Activated CD8-positive, alpha-beta T cell treated with anti-CD3 and anti-CD28 coated beads for 36 hours (primary cell): ENCODE measurements around the gene ZNF853. TPM values are rescaled to one million over a fixed set of nuclear protein-coding genes. Genes with fewer than 3 reads are reported as not detected.

Source experiments
- ATAC-seq: fragments of 200-7000 bp; cut with Tn5 transposase; one replicate; pipeline ENCODE4 v1.10.0; 2021; ENCODE audit warnings: mild to moderate bottlenecking, moderate library complexity
- CTCF ChIA-PET: fragments of 350-600 bp; sonication (Branson Sonifier 250); formaldehyde crosslinking; loops from one replicate; lab custom pipeline; 2021; ENCODE audit warnings: antibody characterized with exemption; lab: Charles Lee
- POLR2A ChIA-PET: fragments of 350-600 bp; sonication (Branson Sonifier 250); formaldehyde crosslinking; loops from one replicate; lab custom pipeline; 2021; ENCODE audit warnings: antibody characterized with exemption; lab: Charles Lee
- DNase-seq: peaks from one replicate; pipeline ENCODE4 v3.0.0-alpha.2; 2020
- H3K27ac Mint-ChIP-seq: one replicate; pipeline ENCODE4 v1.8.0; 2021; ENCODE audit warnings: mild to moderate bottlenecking, mixed read lengths
- H3K27me3 Mint-ChIP-seq: one replicate; pipeline ENCODE4 v1.8.0; 2021; ENCODE audit warnings: mixed read lengths
- H3K36me3 Mint-ChIP-seq: one replicate; pipeline ENCODE4 v1.8.0; 2021; ENCODE audit warnings: low read depth, mixed read lengths
- H3K4me1 Mint-ChIP-seq: one replicate; pipeline ENCODE4 v1.8.0; 2021; ENCODE audit warnings: low read depth, mixed read lengths
- H3K4me3 Mint-ChIP-seq: one replicate; pipeline ENCODE4 v1.8.0; 2021; ENCODE audit warnings: mild to moderate bottlenecking, moderate library complexity, mixed read lengths
- H3K9me3 Mint-ChIP-seq: one replicate; pipeline ENCODE4 v1.8.0; 2021; ENCODE audit warnings: mixed read lengths
- CTCF ChIP-seq: fragments of 200-600 bp; IDR thresholded peaks from one replicate; pipeline ENCODE4 v1.8.0; 2022; ENCODE audit warnings: antibody characterized with exemption, mild to moderate bottlenecking
- intact Hi-C: fragments of 100-400 bp; cut with micrococcal nuclease; formaldehyde crosslinking; loops from one replicate; pipeline ENCODE4 v1.10.0; 2022
- total RNA-seq, 2 experiments: library from RNA; stranded (reverse); gene quantifications; one replicate each; pipeline ENCODE4 v1.2.3, GENCODE V29; 2021

The ZNF853 gene
- 1 to 10 TPM; 1.3 to 1.8 TPM for total RNA-seq

GRCh38 chr7:6614953-6615722 lies at the start of gene ZNF853:
ZNF853 (plus strand) TSS chr7:6615610; CDS start chr7:6616175, 565 bp downstream.
- TF ChIP-seq CTCF, result no peak
- Mint-ChIP-seq H3K36me3 (no peaks in the 10 kb centered on the region), H3K4me1 (peaks cover 11% of the 10 kb centered on the region), H3K4me3 (peak within 1 kb of the TSS; percentile 73), H3K27ac (peak within 1 kb of the TSS; percentile 24), H3K9me3 (no peaks in the 10 kb centered on the region), H3K27me3 (peaks cover 2% of the 10 kb centered on the region)
- ChIA-PET POLR2A (no interaction called here), CTCF (no interaction called here)
- ATAC-seq (peak; percentile 52), DNase-seq (no peak)
- intact Hi-C loops, result no loop called here

GRCh38 chr7:6565655-6566054 lies 49.8 kb upstream of the ZNF853 start:
- POLR2A ChIA-PET, result no interaction called here

GRCh38 chr7:6567886-6568285 lies 47.5 kb upstream of the ZNF853 start:
- no peaks in the 10 kb centered on the region for H3K4me1 Mint-ChIP-seq
- intact Hi-C loops, result no loop called here
- ChIA-PET CTCF (interaction anchor here (1.7 kb wide), 1 partner anchor 9 kb away, joined by 5 read pairs; no protein-coding TSS in a partner anchor), POLR2A (interaction anchor here (1.3 kb wide), 1 partner anchor 14 kb away, joined by 3 read pairs; no protein-coding TSS in a partner anchor)
- no peak overlapping the region for H3K4me3 Mint-ChIP-seq
- DNase-seq (no peak), ATAC-seq (no peak)
- H3K9me3 Mint-ChIP-seq, result no peaks in the 10 kb centered on the region
- TF ChIP-seq CTCF, result no peak
- no peaks in the 10 kb centered on the region for H3K27me3 Mint-ChIP-seq
- no peaks in the 10 kb centered on the region for H3K36me3 Mint-ChIP-seq
- no peak overlapping the region for H3K27ac Mint-ChIP-seq

More at GRCh38 chr7:6565655-6566054, 49.8 kb upstream of the ZNF853 start:
- Mint-ChIP-seq H3K4me1 (no peaks in the 10 kb centered on the region), H3K9me3 (no peaks in the 10 kb centered on the region), H3K36me3 (no peaks in the 10 kb centered on the region), H3K27me3 (no peaks in the 10 kb centered on the region), H3K4me3 (no peak overlapping the region), H3K27ac (no peak overlapping the region)
- ATAC-seq (no peak), DNase-seq (no peak)
- CTCF ChIA-PET, result interaction anchor here (1.0 kb wide), 1 partner anchor 50 kb away, joined by 3 read pairs; no protein-coding TSS in a partner anchor
- no peak for TF ChIP-seq CTCF
- intact Hi-C loops, result no loop called here

- Mint-ChIP-seq H3K9me3 (no peaks in the 10 kb centered on the region), H3K27me3 (no peaks in the 10 kb centered on the region), H3K4me3 (no peak overlapping the region), H3K27ac (no peak overlapping the region), H3K4me1 (peaks cover 6% of the 10 kb centered on the region), H3K36me3 (no peaks in the 10 kb centered on the region)
- no peak for TF ChIP-seq CTCF
- ATAC-seq (peak; percentile 42), DNase-seq (no peak)
- POLR2A ChIA-PET, result no interaction called here
- CTCF ChIA-PET, result interaction anchor here (0.5 to 2.5 kb wide), 2 partner anchors 12 to 16 kb away, joined by 3 to 8 read pairs; no protein-coding TSS in a partner anchor
- intact Hi-C loops, result no loop called here
Measured at GRCh38 chr7:6571160-6571779, 44.1 kb upstream of the ZNF853 start.
